GM18951 (cell line): ENCODE results near the gene C3orf22.
"Not testable (repeated sequence)": the region's sequence is repeated elsewhere in the genome, so short reads cannot be mapped to it uniquely, and the experiment has no call there.

Source experiments
- POLR2A ChIP-seq: IDR thresholded peaks from 4 replicates; pipeline ENCODE4 v1.6.1; 2011; ENCODE audit warnings: mild to moderate bottlenecking; ENCODE audit not compliant: insufficient read length, insufficient read depth; ENCODE audit errors: extremely low read depth
- in situ Hi-C: fragments of 300-500 bp; cut with MboI; formaldehyde crosslinking; loops from one replicate; pipeline ENCODE4 v1.12.0; 2022; ENCODE audit warnings: low sequenced_read_pairs, mixed read lengths, inconsistent platforms; ENCODE audit not compliant: unreplicated experiment

C3orf22 gene

GRCh38 chr3:126558336-126559071, at the start of gene C3orf22:
Gene C3orf22 (minus strand): TSS chr3:126558932. CDS start chr3:126553390, 5,542 bp downstream.
- in situ Hi-C loops = no loop called here
- no peak for TF ChIP-seq POLR2A

GRCh38 chr3:126607214-126607908, 48.6 kb upstream of the C3orf22 start:
- in situ Hi-C loops = no loop called here
- no peak for TF ChIP-seq POLR2A

GRCh38 chr3:126606001-126606400, 47.3 kb upstream of the C3orf22 start:
- no peak for TF ChIP-seq POLR2A
- in situ Hi-C loops = no loop called here

- in situ Hi-C loops = no loop called here
- TF ChIP-seq POLR2A = no peak
These were observed 46.0 kb upstream of the C3orf22 start for GRCh38 chr3:126604691-126605090.

- no peak for TF ChIP-seq POLR2A
- in situ Hi-C loops = no loop called here
These were observed 40.4 kb upstream of the C3orf22 start for GRCh38 chr3:126599101-126599500.

- in situ Hi-C loops = not testable (repeated sequence)
These were observed 36.7 kb upstream of the C3orf22 start for GRCh38 chr3:126595479-126595878.

GRCh38 chr3:126591515-126591914, 32.8 kb upstream of the C3orf22 start:
- in situ Hi-C loops = not testable (repeated sequence)

GRCh38 chr3:126582311-126582710, 23.6 kb upstream of the C3orf22 start:
- no peak for TF ChIP-seq POLR2A
- in situ Hi-C loops = no loop called here

- no peak for TF ChIP-seq POLR2A
- in situ Hi-C loops = no loop called here
These were observed 22.8 kb upstream of the C3orf22 start for GRCh38 chr3:126581569-126581968.

- in situ Hi-C loops = no loop called here
- no peak for TF ChIP-seq POLR2A
These were observed 22.0 kb upstream of the C3orf22 start for GRCh38 chr3:126580746-126581145.

- in situ Hi-C loops = no loop called here
- TF ChIP-seq POLR2A = no peak
These were observed 20.0 kb upstream of the C3orf22 start for GRCh38 chr3:126578702-126579101.

GRCh38 chr3:126577261-126577660, 18.5 kb upstream of the C3orf22 start:
- TF ChIP-seq POLR2A = no peak
- in situ Hi-C loops = no loop called here

GRCh38 chr3:126573492-126574117, 14.9 kb upstream of the C3orf22 start:
- in situ Hi-C loops = no loop called here
- TF ChIP-seq POLR2A = no peak

GRCh38 chr3:126571078-126571477, 12.3 kb upstream of the C3orf22 start:
- in situ Hi-C loops = no loop called here
- no peak for TF ChIP-seq POLR2A

GRCh38 chr3:126570103-126570541, 11.4 kb upstream of the C3orf22 start:
- TF ChIP-seq POLR2A = no peak

More at GRCh38 chr3:126570103-126570541, 11.4 kb upstream of the C3orf22 start:
- in situ Hi-C loops = no loop called here
